MG63 (cell line): Measurements from ENCODE around the gene ASB16. TPM values are rescaled to one million over a fixed set of nuclear protein-coding genes. Genes with fewer than 3 reads are reported as not detected.

Source experiments
- DNase-seq: peaks from one replicate; pipeline ENCODE4 v3.0.0-alpha.2; 2020
- H3K27me3 ChIP-seq: fragments of 250-450 bp; sonication (Bioruptor Pico); 2 replicates; pipeline ENCODE4 v1.5.1; 2020; ENCODE audit warnings: mild to moderate bottlenecking, moderate library complexity
- H3K36me3 ChIP-seq: fragments of 250-450 bp; sonication (Bioruptor Pico); 2 replicates; pipeline ENCODE4 v1.5.1; 2020; ENCODE audit warnings: mild to moderate bottlenecking, moderate library complexity
- H3K4me3 ChIP-seq: fragments of 250-450 bp; sonication (Bioruptor Pico); 2 replicates; pipeline ENCODE4 v1.5.1; 2020; ENCODE audit warnings: mild to moderate bottlenecking, moderate library complexity
- H3K9me3 ChIP-seq: fragments of 250-450 bp; sonication (Bioruptor Pico); 2 replicates; pipeline ENCODE4 v1.5.1; 2020; ENCODE audit warnings: mild to moderate bottlenecking, moderate library complexity
- total RNA-seq: library from RNA; depleted of rRNA; stranded (reverse); fragments of >200 nt; shearing (Covaris generic); gene quantifications from 2 replicates; pipeline ENCODE4 v1.2.3, GENCODE V29; 2014; ENCODE audit warnings: low replicate concordance

ASB16 gene
- total RNA-seq, 1 experiment from 2014 or later = not detected

DNA sequence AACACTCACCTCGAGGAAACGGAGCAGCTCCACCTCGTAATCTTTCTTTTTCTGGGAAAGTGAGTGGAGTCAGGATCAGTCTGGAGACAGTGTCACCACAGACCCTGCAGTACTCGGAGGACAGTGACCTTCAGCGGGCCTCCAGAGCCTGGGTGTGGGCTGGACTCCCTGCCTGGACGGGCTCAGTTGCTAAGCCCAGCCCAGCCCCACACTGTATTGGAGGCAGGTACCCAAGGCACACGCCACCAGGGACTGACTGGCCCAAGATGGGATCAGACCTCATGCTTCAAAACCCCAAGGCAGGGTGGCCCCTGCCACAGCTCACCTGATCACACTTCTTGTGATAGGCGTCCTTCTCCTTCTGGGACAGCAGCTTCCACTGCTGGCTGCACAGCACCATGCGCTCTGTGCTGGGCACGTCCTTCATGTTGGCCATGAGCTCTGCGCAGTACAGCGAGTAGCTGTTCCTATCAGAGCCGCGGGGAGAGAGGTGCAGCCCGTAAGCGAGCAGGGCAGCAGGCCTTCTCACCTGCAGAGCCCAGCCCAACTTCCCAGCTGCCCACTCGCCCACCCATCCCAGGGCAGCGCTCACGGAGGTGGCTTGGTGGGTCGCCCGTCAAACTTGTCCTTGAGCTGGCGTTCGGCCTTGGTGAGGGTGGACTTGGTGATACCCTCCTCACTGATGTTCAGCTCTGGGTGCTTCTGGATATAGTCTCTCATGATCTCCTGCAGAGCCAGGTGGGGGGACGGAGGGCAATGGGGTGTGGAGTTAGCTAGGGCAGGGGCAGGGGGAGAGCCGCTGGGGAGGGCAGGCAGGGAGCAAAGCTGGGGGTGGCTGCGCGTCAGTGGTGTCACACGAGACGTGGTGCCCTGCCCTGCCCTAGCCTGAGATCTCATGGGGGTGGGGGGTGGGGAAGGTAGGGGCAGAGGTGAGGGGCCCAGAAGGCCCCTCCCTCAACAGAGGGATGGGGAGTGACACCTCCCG, 41.1 kb downstream of the ASB16 start:
- DNase-seq = no peak
- Histone ChIP-seq H3K4me3 (no peak overlapping the region), H3K27me3 (no peaks in the 10 kb centered on the region), H3K36me3 (peaks cover 88% of the 10 kb centered on the region), H3K9me3 (no peaks in the 10 kb centered on the region)

DNA sequence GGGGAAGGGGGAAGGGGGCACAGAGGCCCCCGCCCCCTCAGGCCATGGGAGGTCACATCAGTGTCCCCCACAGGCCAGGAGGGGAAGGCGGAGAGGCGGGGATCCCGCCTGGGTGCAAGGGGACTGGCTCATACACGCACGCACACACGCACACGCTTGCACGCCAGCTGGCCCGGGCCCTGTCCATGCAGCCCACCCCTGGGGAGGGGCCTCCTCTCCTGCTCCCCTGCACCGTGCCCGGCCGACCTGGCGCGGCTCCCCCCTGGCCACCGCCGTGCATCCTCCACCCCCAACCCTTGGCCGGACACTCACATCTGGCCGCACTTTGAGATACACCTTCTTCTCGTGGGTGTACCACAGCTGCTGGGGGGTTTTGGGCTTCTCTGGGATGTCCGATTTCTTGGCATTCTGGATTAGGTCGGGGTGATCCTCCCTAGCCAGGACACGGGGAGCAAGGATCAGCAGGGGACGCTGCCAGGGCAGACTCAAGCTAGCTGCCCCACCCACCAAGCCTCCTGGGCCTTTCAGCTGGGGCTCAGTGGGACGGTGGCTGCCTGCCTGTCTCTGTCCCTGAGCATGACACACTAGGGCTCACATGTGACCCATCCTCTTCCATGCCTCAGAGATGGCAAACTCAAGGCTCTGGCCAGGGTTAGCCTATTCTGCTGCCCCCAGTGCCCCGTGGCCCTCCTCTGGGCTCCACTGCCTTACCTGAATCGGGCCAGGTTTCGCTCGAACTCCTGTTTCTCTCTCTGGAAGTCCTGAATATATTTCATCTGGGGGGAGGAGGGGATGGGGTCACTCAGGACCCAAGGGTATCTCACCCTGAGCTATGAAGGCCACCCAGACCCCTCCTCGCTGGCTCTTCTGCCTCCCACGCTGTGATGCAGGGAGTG, 42.3 kb downstream of the ASB16 start:
- H3K36me3 ChIP-seq = peaks cover 90% of the 10 kb centered on the region
- no peaks in the 10 kb centered on the region for H3K9me3 ChIP-seq
- DNase-seq = no peak
- no peaks in the 10 kb centered on the region for H3K27me3 ChIP-seq
- H3K4me3 ChIP-seq = no peak overlapping the region

DNA sequence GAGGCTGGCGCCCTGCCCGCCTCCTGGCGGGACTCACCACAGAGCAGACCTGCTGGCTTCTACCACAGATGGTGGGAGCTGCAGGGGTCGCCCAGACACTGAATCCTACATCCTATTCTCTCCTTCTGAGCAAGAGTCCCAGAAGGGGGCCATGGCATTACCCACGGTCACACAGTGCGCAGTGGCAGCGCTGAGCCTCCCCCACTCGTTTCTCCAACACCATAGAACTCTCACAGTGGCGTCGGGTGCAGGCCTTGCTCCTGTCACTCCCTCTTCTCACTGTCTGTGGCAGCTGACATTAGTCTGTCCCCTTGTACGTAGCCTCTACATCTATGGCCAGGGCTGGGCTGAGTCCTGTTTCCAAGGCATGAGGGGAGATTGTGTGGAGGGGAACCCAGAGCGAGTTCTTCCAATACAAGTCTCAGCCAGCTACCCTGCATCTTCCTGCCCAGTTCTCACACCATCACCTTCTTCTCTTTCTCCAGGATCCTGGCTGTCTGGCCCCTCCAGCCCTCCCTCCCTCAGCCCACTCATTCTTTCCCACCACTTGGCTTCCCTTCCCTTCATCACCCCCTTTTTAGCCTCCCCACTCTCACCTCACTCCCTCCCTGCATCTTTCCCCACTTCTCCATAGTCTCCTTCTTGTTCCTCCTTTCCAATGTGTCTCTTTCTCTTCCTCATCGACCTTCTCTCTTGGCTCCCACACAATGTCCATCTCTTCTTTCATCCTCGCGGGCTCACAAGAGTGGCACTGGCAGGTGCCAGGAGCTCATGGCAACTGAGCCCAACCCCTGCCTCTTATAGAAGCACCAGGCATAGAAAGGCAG, 43.1 kb downstream of the ASB16 start:
- no peaks in the 10 kb centered on the region for H3K27me3 ChIP-seq
- H3K4me3 ChIP-seq = no peak overlapping the region
- DNase-seq = no peak
- H3K36me3 ChIP-seq = peaks cover 88% of the 10 kb centered on the region
- no peaks in the 10 kb centered on the region for H3K9me3 ChIP-seq

- H3K27me3 ChIP-seq = no peaks in the 10 kb centered on the region
- no peaks in the 10 kb centered on the region for H3K9me3 ChIP-seq
- H3K36me3 ChIP-seq = peaks cover 82% of the 10 kb centered on the region
- no peak for DNase-seq
- no peak overlapping the region for H3K4me3 ChIP-seq
Measured at GRCh38 chr17:44214230-44214494, 43.7 kb downstream of the ASB16 start.

- no peaks in the 10 kb centered on the region for H3K9me3 ChIP-seq
- no peaks in the 10 kb centered on the region for H3K27me3 ChIP-seq
- DNase-seq = no peak
- peaks cover 75% of the 10 kb centered on the region for H3K36me3 ChIP-seq
- no peak overlapping the region for H3K4me3 ChIP-seq
Measured at GRCh38 chr17:44214896-44215295, 44.4 kb downstream of the ASB16 start.

- Histone ChIP-seq H3K4me3 (no peak overlapping the region), H3K36me3 (peaks cover 66% of the 10 kb centered on the region), H3K9me3 (no peaks in the 10 kb centered on the region), H3K27me3 (no peaks in the 10 kb centered on the region)
- no peak for DNase-seq
Measured at GRCh38 chr17:44216173-44216572, 45.7 kb downstream of the ASB16 start.

DNA sequence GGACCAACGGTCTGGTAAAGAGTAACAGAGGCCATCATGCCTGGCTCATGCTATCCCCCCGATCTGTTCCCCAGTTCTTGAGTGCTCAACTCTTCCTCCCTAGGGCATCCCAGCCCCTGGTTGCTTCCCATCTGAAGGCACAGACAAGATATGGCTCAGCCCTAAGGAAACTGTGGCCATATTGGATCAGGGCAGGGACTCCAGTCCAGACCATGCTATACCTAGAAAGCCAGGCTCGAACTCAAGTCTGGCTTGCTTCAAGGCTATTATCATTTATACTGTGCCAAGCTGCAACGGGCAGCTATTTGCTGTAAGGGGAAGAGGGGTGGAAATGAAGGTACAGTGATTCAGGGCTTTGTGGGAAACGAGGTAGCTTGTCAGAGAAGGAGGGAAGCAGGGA, 46.2 kb downstream of the ASB16 start:
- Histone ChIP-seq H3K36me3 (peaks cover 61% of the 10 kb centered on the region), H3K4me3 (no peak overlapping the region), H3K9me3 (no peaks in the 10 kb centered on the region), H3K27me3 (no peaks in the 10 kb centered on the region)
- DNase-seq = no peak

GRCh38 chr17:44217738-44218343, 47.3 kb downstream of the ASB16 start:
- DNase-seq = no peak
- Histone ChIP-seq H3K9me3 (no peaks in the 10 kb centered on the region), H3K36me3 (peaks cover 54% of the 10 kb centered on the region), H3K27me3 (no peaks in the 10 kb centered on the region), H3K4me3 (peak overlapping the region; percentile 90)

DNA sequence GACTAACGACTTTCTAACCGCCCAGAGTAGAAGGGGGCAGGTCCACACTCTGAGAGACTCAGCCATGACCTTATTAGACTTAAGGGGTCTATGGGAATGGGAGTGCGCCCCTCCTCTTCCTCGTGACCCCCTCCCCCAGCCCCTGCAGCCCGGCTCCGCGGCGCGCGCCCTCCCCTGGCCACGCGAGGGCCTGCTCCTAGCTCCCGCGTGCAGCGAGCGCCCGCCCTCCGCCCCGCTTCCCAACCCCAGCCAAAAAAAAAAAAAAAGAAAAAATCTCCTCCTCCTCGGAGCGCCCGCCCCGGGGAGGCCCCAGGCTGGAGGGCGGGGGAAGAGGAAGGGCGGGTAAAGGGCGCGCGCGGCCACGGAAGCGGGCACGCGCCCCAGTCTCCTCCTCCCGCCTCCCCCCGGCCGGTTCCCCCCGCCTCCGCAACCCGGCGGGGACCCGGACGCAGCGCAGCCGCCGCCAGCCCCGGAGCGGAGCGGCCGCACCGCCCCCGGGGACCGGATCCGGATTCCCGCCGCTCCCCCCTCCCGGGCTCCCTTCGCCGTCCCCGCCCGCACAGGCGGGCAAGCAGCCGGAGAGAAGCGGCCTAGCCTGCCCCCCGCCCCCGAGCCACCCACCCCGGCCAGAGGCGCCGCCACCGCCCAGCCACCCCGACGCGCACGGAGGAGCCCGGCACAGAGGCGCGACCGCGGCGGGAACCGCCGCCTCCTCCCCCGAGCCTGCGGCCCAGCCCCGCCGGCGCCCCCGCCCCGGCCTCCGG, 48.0 kb downstream of the ASB16 start:
- peaks cover 47% of the 10 kb centered on the region for H3K36me3 ChIP-seq
- peak overlapping the region; percentile 90 for H3K4me3 ChIP-seq
- H3K27me3 ChIP-seq = no peaks in the 10 kb centered on the region
- peak; percentile 88 for DNase-seq
- H3K9me3 ChIP-seq = no peaks in the 10 kb centered on the region

DNA sequence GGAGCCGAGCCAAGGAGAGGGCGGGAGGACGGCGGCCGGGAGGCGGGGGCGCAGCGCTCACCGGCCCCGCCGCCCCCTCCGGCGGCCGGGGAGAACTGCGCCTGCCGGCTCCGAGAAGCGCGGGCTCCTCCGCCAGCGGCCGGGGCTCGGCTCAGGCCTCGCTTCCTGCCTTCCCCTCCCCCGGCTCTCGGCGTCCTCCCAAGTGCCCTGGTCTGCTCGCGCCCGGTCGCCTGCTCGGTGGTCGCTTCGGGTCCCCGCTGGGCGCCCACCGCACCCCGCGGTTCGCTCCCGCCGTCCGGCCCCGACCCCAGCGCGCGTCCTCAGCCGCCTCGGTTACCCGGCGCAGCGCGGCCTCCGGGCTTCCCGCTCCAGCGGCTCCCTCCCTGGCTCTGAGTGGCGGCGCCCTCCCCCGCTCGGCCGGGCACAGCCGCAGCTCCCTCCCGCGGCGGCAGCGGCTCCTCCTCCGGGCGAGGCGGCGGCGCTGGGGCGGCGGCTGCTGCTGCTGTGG, 48.7 kb downstream of the ASB16 start:
- Histone ChIP-seq H3K4me3 (peak overlapping the region; percentile 90), H3K9me3 (no peaks in the 10 kb centered on the region), H3K27me3 (no peaks in the 10 kb centered on the region), H3K36me3 (peaks cover 41% of the 10 kb centered on the region)
- no peak for DNase-seq

- peak; percentile 90 for DNase-seq
- H3K9me3 ChIP-seq = no peaks in the 10 kb centered on the region
- peaks cover 35% of the 10 kb centered on the region for H3K36me3 ChIP-seq
- no peaks in the 10 kb centered on the region for H3K27me3 ChIP-seq
- H3K4me3 ChIP-seq = peak within 1 kb of the TSS; percentile 90
Measured at GRCh38 chr17:44219616-44220212, 49.2 kb downstream of the ASB16 start, which contains the start of gene UBTF. UBTF (minus strand) TSS chr17:44219675; CDS start chr17:44218229, 1,446 bp downstream.

DNA sequence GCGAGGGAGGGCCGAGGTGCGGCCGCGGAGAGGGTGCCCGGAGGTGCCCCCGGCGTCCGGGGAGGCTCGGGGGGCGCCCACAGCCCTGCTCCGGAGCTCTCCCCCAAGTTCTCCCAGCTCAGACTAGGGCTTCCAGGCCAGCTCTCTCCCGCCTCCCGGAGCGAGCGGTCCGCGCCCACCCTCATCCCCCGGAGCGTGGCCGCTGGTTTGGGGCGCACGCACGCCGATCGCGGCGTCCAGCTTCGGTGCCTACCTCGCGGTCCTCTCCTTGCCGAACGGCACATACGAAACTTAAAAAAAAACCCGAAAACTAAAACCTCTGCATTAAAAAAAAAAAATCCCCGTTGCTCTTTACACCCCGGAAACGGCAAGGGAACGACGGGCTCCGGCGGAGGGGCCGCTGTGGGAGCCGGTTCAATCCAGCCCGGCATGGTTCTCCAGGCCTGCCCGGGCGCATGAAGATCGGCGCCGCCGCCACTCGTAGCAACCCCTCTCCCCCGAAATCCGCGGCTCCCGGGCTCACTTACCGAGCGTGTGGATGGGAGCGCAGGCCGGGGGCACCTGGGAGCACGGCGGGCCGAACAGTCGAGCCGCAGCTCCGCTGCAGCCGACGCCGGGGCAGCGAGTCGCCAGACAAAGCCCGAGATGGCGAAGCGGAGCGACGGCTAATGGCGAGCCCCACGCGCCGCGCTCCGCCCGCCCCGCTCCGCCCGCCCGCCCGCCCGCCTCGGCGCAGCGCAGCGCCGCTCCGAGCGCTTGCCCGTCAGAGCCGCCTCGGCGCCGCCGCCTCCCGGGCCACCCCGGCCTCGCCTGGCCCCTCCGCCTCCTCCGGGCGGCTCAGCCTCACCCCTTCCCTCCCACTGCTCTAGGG, 49.9 kb downstream of the ASB16 start:
- Histone ChIP-seq H3K9me3 (no peaks in the 10 kb centered on the region), H3K4me3 (peak overlapping the region; percentile 90), H3K36me3 (peaks cover 28% of the 10 kb centered on the region), H3K27me3 (no peaks in the 10 kb centered on the region)
- peak; percentile 51 for DNase-seq

DNA sequence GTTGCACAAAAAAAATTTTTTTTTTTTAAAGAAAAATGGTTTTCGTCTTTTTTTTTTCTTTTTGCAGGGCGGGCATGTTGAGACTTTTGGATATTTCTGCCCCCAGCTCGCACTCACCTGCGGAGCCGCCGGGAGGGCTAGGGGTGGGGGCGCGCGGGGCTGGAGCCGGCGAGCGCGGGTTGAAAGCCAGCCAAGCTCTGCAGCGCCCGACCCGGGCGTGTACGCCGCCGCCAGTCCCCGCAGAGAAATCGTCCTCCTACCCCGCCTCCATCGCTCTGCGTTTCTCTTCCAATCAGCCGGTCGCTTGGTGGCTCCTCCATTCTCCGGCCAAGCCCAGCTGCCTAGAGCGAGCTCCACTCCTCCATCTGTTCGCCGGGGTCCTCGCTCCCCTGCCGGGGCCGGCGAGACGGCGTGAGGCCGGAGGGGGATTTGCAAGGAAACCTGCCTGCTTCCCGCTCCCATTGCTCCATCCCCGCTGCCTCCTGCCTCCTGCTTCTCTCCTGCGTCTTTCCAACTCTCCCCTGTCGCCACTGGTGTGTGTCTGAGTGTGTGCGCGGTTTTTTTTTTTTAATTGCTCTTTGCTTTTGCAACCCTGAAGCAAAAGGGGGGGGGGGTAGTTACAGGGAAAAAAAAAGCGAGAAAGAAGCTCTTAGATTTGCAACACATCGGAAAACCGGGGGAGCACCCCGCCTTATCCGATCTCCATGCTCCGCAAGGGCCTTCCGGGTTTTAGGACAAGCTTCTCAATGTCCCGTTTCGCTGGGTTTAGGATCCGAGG, 50.8 kb downstream of the ASB16 start:
- DNase-seq = peak; percentile 82
- H3K27me3 ChIP-seq = no peaks in the 10 kb centered on the region
- H3K4me3 ChIP-seq = peak overlapping the region; percentile 90
- H3K36me3 ChIP-seq = peaks cover 20% of the 10 kb centered on the region
- H3K9me3 ChIP-seq = no peaks in the 10 kb centered on the region

GRCh38 chr17:44221862-44222111, 51.3 kb downstream of the ASB16 start:
- H3K27me3 ChIP-seq = no peaks in the 10 kb centered on the region

More at GRCh38 chr17:44221862-44222111, 51.3 kb downstream of the ASB16 start:
- peak overlapping the region; percentile 90 for H3K4me3 ChIP-seq
- DNase-seq = no peak
- no peaks in the 10 kb centered on the region for H3K9me3 ChIP-seq
- H3K36me3 ChIP-seq = peaks cover 15% of the 10 kb centered on the region
